ENCODE measurements around the gene MGMT. TPM values are rescaled to one million over a fixed set of nuclear protein-coding genes. Genes with fewer than 3 reads are reported as not detected.

Gene MGMT
- total and polyA plus RNA-seq, 8 donors: 1.2 to 37.8 (median 21.3) TPM

DNA sequence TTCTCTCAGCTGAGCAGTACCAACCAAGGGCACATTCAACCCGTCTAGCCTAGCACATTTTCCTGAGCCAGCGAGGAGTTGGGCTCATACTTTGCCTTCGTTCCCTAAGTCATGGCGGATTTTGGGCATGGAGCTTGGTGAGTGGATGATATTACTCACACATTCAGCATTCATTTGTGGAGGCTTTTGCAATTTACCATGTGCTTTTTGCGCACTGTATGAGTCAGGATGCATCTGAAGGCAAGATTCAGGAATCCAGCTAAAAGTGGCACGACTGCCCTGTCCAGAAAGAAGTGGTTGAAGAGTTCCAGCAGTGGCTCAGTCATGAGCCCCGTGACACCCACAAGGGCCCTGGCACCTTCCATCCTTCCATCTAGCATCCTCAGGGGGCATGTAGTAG lies 24.2 kb upstream of the MGMT start:
- Histone ChIP-seq H3K36me3 (no peaks in the 10 kb centered on the region), H3K4me1 (no peaks in the 10 kb centered on the region), H3K9me3 (no peaks in the 10 kb centered on the region), H3K27me3 (peaks cover 0 to 12% (median 0%) of the 10 kb centered on the region in 3 donors), H3K27ac (no peak overlapping the region), H3K4me3 (no peak overlapping the region)
- intact Hi-C loops (cut with DNase I; ENCODE audit: low total_unique reads): no loop called here
- no peak for DNase-seq
- TF ChIP-seq EP300 (IDR thresholded peaks at IDR 0.05): no peak
- TF ChIP-seq POLR2AphosphoS5 (IDR thresholded peaks at IDR 0.05): no peak
- no peak for TF ChIP-seq POLR2A (IDR thresholded peaks at IDR 0.05)
- TF ChIP-seq, protein P1, sequence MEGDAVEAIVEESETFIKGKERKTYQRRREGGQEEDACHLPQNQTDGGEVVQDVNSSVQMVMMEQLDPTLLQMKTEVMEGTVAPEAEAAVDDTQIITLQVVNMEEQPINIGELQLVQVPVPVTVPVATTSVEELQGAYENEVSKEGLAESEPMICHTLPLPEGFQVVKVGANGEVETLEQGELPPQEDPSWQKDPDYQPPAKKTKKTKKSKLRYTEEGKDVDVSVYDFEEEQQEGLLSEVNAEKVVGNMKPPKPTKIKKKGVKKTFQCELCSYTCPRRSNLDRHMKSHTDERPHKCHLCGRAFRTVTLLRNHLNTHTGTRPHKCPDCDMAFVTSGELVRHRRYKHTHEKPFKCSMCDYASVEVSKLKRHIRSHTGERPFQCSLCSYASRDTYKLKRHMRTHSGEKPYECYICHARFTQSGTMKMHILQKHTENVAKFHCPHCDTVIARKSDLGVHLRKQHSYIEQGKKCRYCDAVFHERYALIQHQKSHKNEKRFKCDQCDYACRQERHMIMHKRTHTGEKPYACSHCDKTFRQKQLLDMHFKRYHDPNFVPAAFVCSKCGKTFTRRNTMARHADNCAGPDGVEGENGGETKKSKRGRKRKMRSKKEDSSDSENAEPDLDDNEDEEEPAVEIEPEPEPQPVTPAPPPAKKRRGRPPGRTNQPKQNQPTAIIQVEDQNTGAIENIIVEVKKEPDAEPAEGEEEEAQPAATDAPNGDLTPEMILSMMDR (IDR thresholded peaks at IDR 0.05): no peak
- WGBS, 5 donors: 75 to 90% (median 85%) methylated on average over 7 of the region's 7 CpGs

DNA sequence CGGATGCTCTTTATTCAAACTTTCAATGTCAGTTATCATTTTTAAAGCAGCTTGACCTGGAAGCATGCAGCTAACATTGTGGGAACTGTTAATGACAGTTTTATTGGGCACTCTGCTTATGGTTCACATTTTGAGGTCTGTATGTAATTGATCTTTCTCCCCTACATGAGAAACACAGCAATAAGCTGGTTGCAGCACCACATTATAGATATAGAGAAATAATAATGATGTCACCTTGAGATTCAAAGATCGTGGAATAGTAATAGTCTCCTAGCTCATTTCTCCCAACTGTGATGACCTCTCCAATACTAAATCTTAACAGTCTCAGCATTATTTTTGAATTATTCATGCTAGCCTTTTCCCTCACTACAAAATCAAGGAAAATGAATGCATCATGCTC lies 22.7 kb upstream of the MGMT start:
- no peak overlapping the region for H3K4me3 ChIP-seq
- H3K9me3 ChIP-seq: no peaks in the 10 kb centered on the region
- no peak overlapping the region for H3K27ac ChIP-seq
- no peaks in the 10 kb centered on the region for H3K36me3 ChIP-seq
- DNase-seq: no peak
- H3K27me3 ChIP-seq: peaks cover 0 to 12% (median 0%) of the 10 kb centered on the region in 3 donors
- intact Hi-C loops (cut with DNase I; ENCODE audit: low total_unique reads): no loop called here
- TF ChIP-seq POLR2AphosphoS5 (IDR thresholded peaks at IDR 0.05) (no peak), EP300 (IDR thresholded peaks at IDR 0.05) (no peak), POLR2A (IDR thresholded peaks at IDR 0.05) (no peak)
- TF ChIP-seq, protein P1 (IDR thresholded peaks at IDR 0.05): no peak
- 78 to 92% (median 86%) methylated on average over 2 of the region's 2 CpGs for WGBS, 5 donors
- no peaks in the 10 kb centered on the region for H3K4me1 ChIP-seq

DNA sequence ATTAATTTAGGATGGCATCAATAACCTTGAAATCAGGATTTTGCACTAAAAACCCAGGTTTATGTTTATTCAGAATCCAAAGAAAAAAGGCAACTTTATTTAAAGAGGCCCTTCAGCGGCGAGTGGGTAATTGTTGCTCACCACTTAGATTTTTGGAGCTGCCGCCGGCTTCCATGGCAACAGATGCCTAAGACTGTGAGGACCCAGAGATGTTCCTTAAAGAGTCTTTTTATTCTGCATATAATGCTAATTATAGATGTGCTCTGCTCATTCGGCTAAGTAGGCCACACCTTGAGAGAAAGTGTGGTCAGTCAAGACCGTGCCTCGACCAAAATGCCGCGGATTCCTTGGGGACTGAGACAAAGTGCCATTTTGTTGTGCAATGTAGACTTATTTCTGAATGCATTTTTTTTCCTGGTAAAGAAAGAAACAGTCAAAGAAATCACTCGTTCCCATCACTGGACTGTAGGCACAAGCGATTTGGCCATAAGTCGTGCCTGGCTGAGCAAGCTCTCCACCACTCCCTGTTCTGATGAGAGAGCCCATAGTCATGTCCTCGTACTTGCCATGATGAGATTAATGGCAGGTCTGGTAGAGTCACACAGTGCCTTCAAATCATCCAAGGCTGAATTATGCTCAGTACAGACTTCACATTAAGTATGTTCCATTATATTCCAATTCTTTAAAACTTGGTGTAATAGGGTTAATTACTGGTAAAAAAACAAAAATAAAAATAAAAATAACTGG lies 21.4 kb upstream of the MGMT start:
- Histone ChIP-seq H3K36me3 (no peaks in the 10 kb centered on the region), H3K27ac (no peak overlapping the region), H3K4me1 (no peaks in the 10 kb centered on the region), H3K4me3 (no peak overlapping the region), H3K27me3 (peaks cover 0 to 17% (median 0%) of the 10 kb centered on the region in 3 donors), H3K9me3 (no peaks in the 10 kb centered on the region)
- WGBS, 5 donors: 91 to 94% (median 93%) methylated on average over 13 of the region's 13 CpGs
- TF ChIP-seq POLR2A (IDR thresholded peaks at IDR 0.05) (no peak), POLR2AphosphoS5 (IDR thresholded peaks at IDR 0.05) (no peak), EP300 (IDR thresholded peaks at IDR 0.05) (no peak)
- TF ChIP-seq, protein P1 (IDR thresholded peaks at IDR 0.05): no peak
- no peak for DNase-seq
- intact Hi-C loops (cut with DNase I; ENCODE audit: low total_unique reads): no loop called here

DNA sequence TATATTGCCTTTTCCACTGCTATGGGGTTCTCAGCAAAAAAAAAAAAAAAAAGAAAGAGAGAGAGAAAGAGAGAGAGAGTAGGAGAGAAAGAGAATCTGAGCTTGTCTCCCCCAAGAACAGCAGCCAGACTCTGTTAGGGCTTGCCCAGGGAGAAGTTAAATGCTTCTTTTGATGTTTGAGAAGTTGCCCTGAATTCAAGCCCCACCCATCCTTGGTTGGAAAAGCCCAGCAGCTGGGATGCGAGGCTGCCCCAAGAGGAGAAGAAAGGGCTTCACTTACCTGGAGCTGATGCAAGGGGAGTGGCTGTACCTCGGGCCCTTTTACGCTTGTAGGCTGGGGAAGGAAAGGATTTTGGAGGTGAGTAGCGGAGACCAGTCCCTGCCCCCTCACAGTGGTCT lies 20.9 kb upstream of the MGMT start:
- TF ChIP-seq POLR2A (IDR thresholded peaks at IDR 0.05): no peak
- TF ChIP-seq, protein P1 (IDR thresholded peaks at IDR 0.05): no peak
- TF ChIP-seq POLR2AphosphoS5 (IDR thresholded peaks at IDR 0.05): no peak
- TF ChIP-seq EP300 (IDR thresholded peaks at IDR 0.05): no peak
- intact Hi-C loops (cut with DNase I; ENCODE audit: low total_unique reads): no loop called here
- H3K27me3 ChIP-seq: peaks cover 0 to 16% (median 0%) of the 10 kb centered on the region in 3 donors
- no peak overlapping the region for H3K4me3 ChIP-seq
- no peak overlapping the region for H3K27ac ChIP-seq
- H3K36me3 ChIP-seq: no peaks in the 10 kb centered on the region
- H3K4me1 ChIP-seq: no peaks in the 10 kb centered on the region
- H3K9me3 ChIP-seq: no peaks in the 10 kb centered on the region
- WGBS, 5 donors: 60 to 70% (median 65%) methylated on average over 4 of the region's 4 CpGs
- no peak for DNase-seq
